Neural cell (in vitro differentiated cells): ENCODE data around the gene TIMM22.

Experiments used
- EP300 ChIP-seq: fragments of 450-650 bp; conservative IDR thresholded peaks from 2 replicates; pipeline ENCODE4 v1.6.1; 2014; ENCODE audit warnings: antibody characterized with exemption, mild to moderate bottlenecking, moderate library complexity; ENCODE audit not compliant: poor library complexity, severe bottlenecking
- EZH2 ChIP-seq: fragments of 200-600, 300-800 bp; shearing (Covaris generic), sonication (generic); IDR thresholded peaks from 2 replicates; pipeline ENCODE4 v1.6.1; 2014; ENCODE audit warnings: antibody characterized with exemption, low read length, borderline replicate concordance, mild to moderate bottlenecking; ENCODE audit not compliant: insufficient read depth, poor library complexity, severe bottlenecking
- RAD21 ChIP-seq: fragments of 450-650 bp; conservative IDR thresholded peaks from 2 replicates; pipeline ENCODE4 v1.6.1; 2014; ENCODE audit warnings: antibody characterized with exemption, mild to moderate bottlenecking, moderate library complexity
- TF ChIP-seq, protein P1 (sequence below): fragments of 450-650 bp; IDR thresholded peaks from 2 replicates; pipeline ENCODE4 v1.5.1; 2014; ENCODE audit warnings: antibody characterized with exemption, mild to moderate bottlenecking, moderate library complexity; ENCODE audit not compliant: poor library complexity, severe bottlenecking

DNA sequence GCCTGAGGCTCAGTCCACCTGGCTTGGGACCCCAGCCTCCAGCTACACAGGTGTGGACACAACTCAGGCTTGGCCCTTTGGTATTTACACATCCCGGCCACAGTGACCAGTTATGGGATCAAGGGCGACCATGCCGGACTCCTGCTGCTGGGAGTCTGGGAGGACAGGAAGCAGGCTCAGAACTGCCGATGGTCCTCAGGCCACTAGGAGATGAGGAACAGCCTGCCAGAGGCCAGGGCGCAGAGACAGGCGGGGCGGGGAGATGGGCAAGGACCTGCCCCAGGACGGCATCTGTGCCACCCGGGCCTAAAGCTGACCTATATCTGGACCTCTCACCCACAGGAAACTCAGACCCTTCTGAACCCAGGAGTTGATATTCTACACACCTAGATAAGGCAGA, 29.8 kb upstream of the TIMM22 start:
- TF ChIP-seq, protein P1, sequence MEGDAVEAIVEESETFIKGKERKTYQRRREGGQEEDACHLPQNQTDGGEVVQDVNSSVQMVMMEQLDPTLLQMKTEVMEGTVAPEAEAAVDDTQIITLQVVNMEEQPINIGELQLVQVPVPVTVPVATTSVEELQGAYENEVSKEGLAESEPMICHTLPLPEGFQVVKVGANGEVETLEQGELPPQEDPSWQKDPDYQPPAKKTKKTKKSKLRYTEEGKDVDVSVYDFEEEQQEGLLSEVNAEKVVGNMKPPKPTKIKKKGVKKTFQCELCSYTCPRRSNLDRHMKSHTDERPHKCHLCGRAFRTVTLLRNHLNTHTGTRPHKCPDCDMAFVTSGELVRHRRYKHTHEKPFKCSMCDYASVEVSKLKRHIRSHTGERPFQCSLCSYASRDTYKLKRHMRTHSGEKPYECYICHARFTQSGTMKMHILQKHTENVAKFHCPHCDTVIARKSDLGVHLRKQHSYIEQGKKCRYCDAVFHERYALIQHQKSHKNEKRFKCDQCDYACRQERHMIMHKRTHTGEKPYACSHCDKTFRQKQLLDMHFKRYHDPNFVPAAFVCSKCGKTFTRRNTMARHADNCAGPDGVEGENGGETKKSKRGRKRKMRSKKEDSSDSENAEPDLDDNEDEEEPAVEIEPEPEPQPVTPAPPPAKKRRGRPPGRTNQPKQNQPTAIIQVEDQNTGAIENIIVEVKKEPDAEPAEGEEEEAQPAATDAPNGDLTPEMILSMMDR: no peak
- no peak for TF ChIP-seq EP300
- TF ChIP-seq RAD21: no peak
- no peak for TF ChIP-seq EZH2
